ENCODE measurements around the gene PRR36. TPM values are rescaled to one million over a fixed set of nuclear protein-coding genes. Genes with fewer than 3 reads are reported as not detected.
A peak's percentile ranks its signal among the peaks of the same experiment; 100 is the strongest.

Gene PRR36
- total RNA-seq, 1 donor from 2014 or later = 37.4 TPM

- Mint-ChIP-seq H3K27ac (peak overlapping the region; percentile 13), H3K27me3 (peaks cover 35% of the 10 kb centered on the region), H3K9me3 (ENCODE audit: low read depth) (no peaks in the 10 kb centered on the region), H3K36me3 (ENCODE audit: insufficient read depth) (peaks cover 8% of the 10 kb centered on the region), H3K4me1 (ENCODE audit: low read depth) (peaks cover 16% of the 10 kb centered on the region), H3K4me3 (ENCODE audit: low read depth) (no peak overlapping the region)
- DNase-seq (ENCODE audit: low spot score, unreplicated experiment) = no peak
- TF ChIP-seq CTCF (IDR thresholded peaks at IDR 0.05; ENCODE audit: unreplicated experiment) = peak; percentile 63
These were observed 43.3 kb upstream of the PRR36 start for GRCh38 chr19:7917267-7918061.

GRCh38 chr19:7916955-7917266 lies 42.7 kb upstream of the PRR36 start:
- Mint-ChIP-seq H3K9me3 (ENCODE audit: low read depth) (no peaks in the 10 kb centered on the region), H3K4me3 (ENCODE audit: low read depth) (peak overlapping the region; percentile 54), H3K27me3 (peaks cover 35% of the 10 kb centered on the region), H3K4me1 (ENCODE audit: low read depth) (peaks cover 16% of the 10 kb centered on the region), H3K36me3 (ENCODE audit: insufficient read depth) (peaks cover 11% of the 10 kb centered on the region), H3K27ac (no peak overlapping the region)
- no peak for DNase-seq (ENCODE audit: low spot score, unreplicated experiment)
- no peak for TF ChIP-seq CTCF (IDR thresholded peaks at IDR 0.05; ENCODE audit: unreplicated experiment)

- peaks cover 35% of the 10 kb centered on the region for H3K27me3 Mint-ChIP-seq
- H3K4me3 Mint-ChIP-seq (ENCODE audit: low read depth) = no peak overlapping the region
- H3K9me3 Mint-ChIP-seq (ENCODE audit: low read depth) = no peaks in the 10 kb centered on the region
- DNase-seq (ENCODE audit: low spot score, unreplicated experiment) = no peak
- peaks cover 13% of the 10 kb centered on the region for H3K36me3 Mint-ChIP-seq (ENCODE audit: insufficient read depth)
- no peak for TF ChIP-seq CTCF (IDR thresholded peaks at IDR 0.05; ENCODE audit: unreplicated experiment)
- no peak overlapping the region for H3K27ac Mint-ChIP-seq
- H3K4me1 Mint-ChIP-seq (ENCODE audit: low read depth) = peaks cover 16% of the 10 kb centered on the region
These were observed 42.1 kb upstream of the PRR36 start for GRCh38 chr19:7916103-7916954.

GRCh38 chr19:7915250-7916102 lies 41.3 kb upstream of the PRR36 start:
- Mint-ChIP-seq H3K9me3 (ENCODE audit: low read depth) (no peaks in the 10 kb centered on the region), H3K27me3 (peaks cover 35% of the 10 kb centered on the region), H3K36me3 (ENCODE audit: insufficient read depth) (peaks cover 16% of the 10 kb centered on the region), H3K4me1 (ENCODE audit: low read depth) (peaks cover 13% of the 10 kb centered on the region), H3K27ac (peak overlapping the region; percentile 37), H3K4me3 (ENCODE audit: low read depth) (peak overlapping the region; percentile 51)
- no peak for DNase-seq (ENCODE audit: low spot score, unreplicated experiment)
- TF ChIP-seq CTCF (IDR thresholded peaks at IDR 0.05; ENCODE audit: unreplicated experiment) = no peak

GRCh38 chr19:7914598-7915045 lies 40.4 kb upstream of the PRR36 start, which contains the start of gene TGFBR3L:
TGFBR3L (plus strand) TSS chr19:7914830.
- Mint-ChIP-seq H3K27me3 (peaks cover 33% of the 10 kb centered on the region), H3K9me3 (ENCODE audit: low read depth) (no peaks in the 10 kb centered on the region), H3K27ac (peak within 1 kb of the TSS; percentile 37), H3K4me1 (ENCODE audit: low read depth) (peaks cover 8% of the 10 kb centered on the region), H3K4me3 (ENCODE audit: low read depth) (peak within 1 kb of the TSS; percentile 51), H3K36me3 (ENCODE audit: insufficient read depth) (peaks cover 16% of the 10 kb centered on the region)
- no peak for DNase-seq (ENCODE audit: low spot score, unreplicated experiment)
- no peak for TF ChIP-seq CTCF (IDR thresholded peaks at IDR 0.05; ENCODE audit: unreplicated experiment)
